ENCODE results near the gene ANKDD1B.

ANKDD1B gene

GRCh38 chr5:75626959-75627358 is 15.7 kb downstream of the ANKDD1B start:
- no peak for DNase-seq (ENCODE audit: extremely low read depth, insufficient read length)
- TF ChIP-seq CTCF (IDR thresholded peaks at IDR 0.05; ENCODE audit: insufficient read depth, low read length, poor library complexity, severe bottlenecking): no peak
- no peaks in the 10 kb centered on the region for H3K27me3 ChIP-seq (replicated peaks; ENCODE audit: control insufficient read depth, insufficient read depth, low read length)

GRCh38 chr5:75627801-75628200 is 16.5 kb downstream of the ANKDD1B start:
- DNase-seq (ENCODE audit: extremely low read depth, insufficient read length): no peak
- no peak for TF ChIP-seq CTCF (IDR thresholded peaks at IDR 0.05; ENCODE audit: insufficient read depth, low read length, poor library complexity, severe bottlenecking)
- no peaks in the 10 kb centered on the region for H3K27me3 ChIP-seq (replicated peaks; ENCODE audit: control insufficient read depth, insufficient read depth, low read length)
- no peak overlapping the region for H3K4me3 ChIP-seq (replicated peaks; ENCODE audit: low read depth, low read length)
- no peaks in the 10 kb centered on the region for H3K36me3 ChIP-seq (ENCODE audit: control insufficient read depth, insufficient read depth, low read length)

More at GRCh38 chr5:75626959-75627358, 15.7 kb downstream of the ANKDD1B start:
- Histone ChIP-seq H3K4me3 (replicated peaks; ENCODE audit: low read depth, low read length) (no peak overlapping the region), H3K36me3 (ENCODE audit: control insufficient read depth, insufficient read depth, low read length) (no peaks in the 10 kb centered on the region)

DNA sequence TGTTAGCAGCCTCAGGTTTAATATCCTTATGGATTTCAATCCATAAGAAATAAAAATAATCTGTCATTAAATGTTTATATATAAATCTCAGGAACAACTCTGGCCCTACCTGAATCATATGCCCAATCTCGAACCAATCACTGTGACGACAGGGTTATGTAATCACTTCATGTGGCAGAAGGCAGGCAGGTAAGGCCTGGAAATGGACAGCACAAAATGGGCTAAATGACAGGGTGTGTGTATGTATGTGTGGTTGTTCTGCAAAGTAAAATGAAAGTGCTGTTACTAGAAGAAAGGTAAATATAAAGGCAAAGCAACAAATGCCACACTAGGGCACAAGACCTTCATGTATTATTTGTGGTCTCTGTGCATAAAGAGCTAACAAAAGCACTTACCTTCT is 19.6 kb downstream of the ANKDD1B start:
- H3K36me3 ChIP-seq (ENCODE audit: control insufficient read depth, insufficient read depth, low read length): no peaks in the 10 kb centered on the region
- no peak for DNase-seq (ENCODE audit: extremely low read depth, insufficient read length)

DNA sequence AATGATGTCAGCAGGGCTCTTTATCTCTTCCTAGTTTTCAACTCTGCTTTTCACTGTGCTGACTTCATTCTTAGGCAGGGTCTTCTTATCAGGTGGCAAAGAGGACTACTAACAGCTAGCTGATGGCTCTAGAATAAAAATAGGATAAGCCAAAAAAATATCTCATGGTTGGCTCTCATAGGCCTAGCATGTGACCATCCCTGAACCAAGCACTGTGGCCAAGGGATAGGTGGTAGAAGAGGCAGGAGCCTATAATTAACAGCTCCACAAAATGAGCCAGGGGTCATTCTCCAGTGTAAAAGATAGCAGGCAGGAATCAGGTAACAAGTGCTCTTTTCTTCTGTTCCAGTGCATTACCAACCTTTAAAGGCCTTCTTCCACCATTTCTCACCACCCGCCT is 21.1 kb downstream of the ANKDD1B start:
- Histone ChIP-seq H3K27me3 (replicated peaks; ENCODE audit: control insufficient read depth, insufficient read depth, low read length) (no peaks in the 10 kb centered on the region), H3K36me3 (ENCODE audit: control insufficient read depth, insufficient read depth, low read length) (no peaks in the 10 kb centered on the region), H3K4me3 (replicated peaks; ENCODE audit: low read depth, low read length) (no peak overlapping the region)
- TF ChIP-seq CTCF (IDR thresholded peaks at IDR 0.05; ENCODE audit: insufficient read depth, low read length, poor library complexity, severe bottlenecking): no peak
- no peak for DNase-seq (ENCODE audit: extremely low read depth, insufficient read length)

More for the DNA sequence above, 19.6 kb downstream of the ANKDD1B start:
- TF ChIP-seq CTCF (IDR thresholded peaks at IDR 0.05; ENCODE audit: insufficient read depth, low read length, poor library complexity, severe bottlenecking): no peak
- no peaks in the 10 kb centered on the region for H3K27me3 ChIP-seq (replicated peaks; ENCODE audit: control insufficient read depth, insufficient read depth, low read length)
- H3K4me3 ChIP-seq (replicated peaks; ENCODE audit: low read depth, low read length): no peak overlapping the region

- Histone ChIP-seq H3K36me3 (ENCODE audit: control insufficient read depth, insufficient read depth, low read length) (no peaks in the 10 kb centered on the region), H3K27me3 (replicated peaks; ENCODE audit: control insufficient read depth, insufficient read depth, low read length) (no peaks in the 10 kb centered on the region), H3K4me3 (replicated peaks; ENCODE audit: low read depth, low read length) (no peak overlapping the region)
- no peak for TF ChIP-seq CTCF (IDR thresholded peaks at IDR 0.05; ENCODE audit: insufficient read depth, low read length, poor library complexity, severe bottlenecking)
- DNase-seq (ENCODE audit: extremely low read depth, insufficient read length): no peak
Observed at GRCh38 chr5:75637949-75638348, 26.7 kb downstream of the ANKDD1B start.
